ENCODE results near the gene NDUFS6.

NDUFS6 gene

GRCh38 chr5:1765880-1766235 lies 35.3 kb upstream of the NDUFS6 start:
- no peak for DNase-seq (ENCODE audit: low spot score)

- no peak for DNase-seq (ENCODE audit: low spot score)
These were observed 33.5 kb upstream of the NDUFS6 start for GRCh38 chr5:1767524-1768282.

GRCh38 chr5:1768283-1769000 lies 32.8 kb upstream of the NDUFS6 start:
- DNase-seq (ENCODE audit: low spot score), result no peak

- DNase-seq (ENCODE audit: low spot score), result no peak
These were observed 32.1 kb upstream of the NDUFS6 start for GRCh38 chr5:1769017-1769640.

- DNase-seq (ENCODE audit: low spot score), result no peak
These were observed 31.3 kb upstream of the NDUFS6 start for GRCh38 chr5:1769752-1770442.

- DNase-seq (ENCODE audit: low spot score), result no peak
These were observed 30.8 kb upstream of the NDUFS6 start for GRCh38 chr5:1770443-1770802.

GRCh38 chr5:1771149-1772065 lies 29.8 kb upstream of the NDUFS6 start:
- DNase-seq (ENCODE audit: low spot score), result no peak

GRCh38 chr5:1772634-1773033 lies 28.6 kb upstream of the NDUFS6 start:
- peak; percentile 45 for DNase-seq (ENCODE audit: low spot score)

GRCh38 chr5:1776831-1777230 lies 24.4 kb upstream of the NDUFS6 start:
- no peak for DNase-seq (ENCODE audit: low spot score)

GRCh38 chr5:1777281-1778137 lies 23.7 kb upstream of the NDUFS6 start:
- no peak for DNase-seq (ENCODE audit: low spot score)

GRCh38 chr5:1778138-1779020 lies 22.8 kb upstream of the NDUFS6 start:
- no peak for DNase-seq (ENCODE audit: low spot score)

GRCh38 chr5:1779021-1779680 lies 22.1 kb upstream of the NDUFS6 start:
- no peak for DNase-seq (ENCODE audit: low spot score)

- no peak for DNase-seq (ENCODE audit: low spot score)
These were observed 21.2 kb upstream of the NDUFS6 start for GRCh38 chr5:1779782-1780613.

- no peak for DNase-seq (ENCODE audit: low spot score)
These were observed 20.6 kb upstream of the NDUFS6 start for GRCh38 chr5:1780614-1780930.

GRCh38 chr5:1781107-1781506 lies 20.1 kb upstream of the NDUFS6 start:
- DNase-seq (ENCODE audit: low spot score), result no peak

- DNase-seq (ENCODE audit: low spot score), result no peak
These were observed 19.4 kb upstream of the NDUFS6 start for GRCh38 chr5:1781726-1782384.

- DNase-seq (ENCODE audit: low spot score), result no peak
These were observed 18.6 kb upstream of the NDUFS6 start for GRCh38 chr5:1782385-1783215.

Data from HuH-7 (cell line).